Psoas muscle (tissue), 8 donors: ENCODE measurements around the gene CATSPERZ. TPM values are rescaled to one million over a fixed set of nuclear protein-coding genes. Genes with fewer than 3 reads are reported as not detected.

Experiments used
- ATAC-seq, 4 donors: fragments of 200-7000 bp; cut with Tn5 transposase; one replicate each; pipeline ENCODE4 v1.9.1; 2020; ENCODE audit warnings: moderate library complexity in 3 of 4, mild to moderate bottlenecking in 2 of 4
- DNase-seq, 2 donors: peaks; one replicate each; pipeline ENCODE4 v3.0.0-alpha.2; 2020
- H3K27ac ChIP-seq: fragments of 200-600 bp; one replicate; pipeline ENCODE4 v1.8.0; 2022
- H3K27me3 ChIP-seq, 3 donors: fragments of 200-600 bp in 1 of 3; one replicate each; pipeline versions ENCODE4 v1.6.1 to v1.8.0; 2013 to 2022; ENCODE audit warnings: low read length in 2 of 3, mild to moderate bottlenecking in 2 of 3, moderate library complexity in 1 of 3; ENCODE audit not compliant: insufficient read depth in 3 of 3
- H3K36me3 ChIP-seq, 2 donors: fragments of 200-600 bp in 1 of 2; one replicate each; pipeline versions ENCODE4 v1.6.1 to v1.8.0; 2013 to 2022; ENCODE audit warnings: low read depth in 1 of 2, mild to moderate bottlenecking in 1 of 2, moderate library complexity in 1 of 2; ENCODE audit not compliant: insufficient read depth in 1 of 2
- H3K4me1 ChIP-seq: fragments of 200-600 bp; one replicate; pipeline ENCODE4 v1.8.0; 2022
- H3K4me3 ChIP-seq: fragments of 200-600 bp; one replicate; pipeline ENCODE4 v1.8.0; 2022; ENCODE audit warnings: mild to moderate bottlenecking
- H3K9me3 ChIP-seq: fragments of 200-600 bp; one replicate; pipeline ENCODE4 v1.8.0; 2022
- CTCF ChIP-seq: fragments of 200-600 bp; IDR thresholded peaks from one replicate; pipeline ENCODE4 v1.8.0; 2022; ENCODE audit warnings: antibody characterized with exemption
- WGBS, 3 donors: extraction: QIAGEN DNeasy Blood & Tissue Kit; methylation state at CpG; one replicate each; pipeline versions ENCODE4 v1.1.6 to v1.1.7; 2013; 5-methylcytosine and 5-hydroxymethylcytosine counted together
- intact Hi-C, 2 donors: fragments of 100-400 bp; cut with DNase I; formaldehyde crosslinking; loops; one replicate each; pipeline versions ENCODE4 v1.11.0 to v1.14.2; 2022
- polyA plus RNA-seq, 3 donors: library from polyadenylated mRNA; stranded (reverse); fragments of 200-250 nt; gene quantifications; one replicate each; pipeline ENCODE4 v1.2.3, GENCODE V29; 2013
- total RNA-seq, 4 donors: library from RNA; stranded (reverse); fragmentation: NEBNext Ultra II Directional in 2 of 4; extraction: Animal tissue kit (Norgen Biotek cat#: 25700) in 2 of 4; gene quantifications; one replicate each; pipeline versions ENCODE4 v1.2.1 to v1.2.4, GENCODE V29; 2021 to 2023
- donor health status: healthy with polysubstance abuse.
- donor health status: DM: no; HTN: no; CAD: no; lungs with moderate emphysema.
- donor health status: Bipolar disorder and iron deficiency.
- donor health status: healthy.
- donor health status: DM: yes; HTN: yes; CAD: no.
- donor health status: DM: no; HTN: no; CAD: no.
- donor health status: DM: no; HTN: no; CAD: no.
- donor health status: DM: yes; HTN: yes; CAD: no.

CATSPERZ gene
- total and polyA plus RNA-seq, 7 donors: 0.05 TPM; not detected in 6

GRCh38 chr11:64255135-64256128, 44.7 kb upstream of the CATSPERZ start:
- no peaks in the 10 kb centered on the region for H3K27me3 ChIP-seq
- H3K36me3 ChIP-seq: peaks cover 0 to 57% of the 10 kb centered on the region in 2 donors
- no peaks in the 10 kb centered on the region for H3K9me3 ChIP-seq
- intact Hi-C loops: no loop called here
- 90 to 93% (median 92%) methylated on average over 35 of the region's 35 CpGs for WGBS, 3 donors
- DNase-seq: no peak
- no peak for ATAC-seq
- no peak overlapping the region for H3K4me3 ChIP-seq
- no peak for TF ChIP-seq CTCF
- H3K4me1 ChIP-seq: peaks cover 29% of the 10 kb centered on the region
- no peak overlapping the region for H3K27ac ChIP-seq

DNA sequence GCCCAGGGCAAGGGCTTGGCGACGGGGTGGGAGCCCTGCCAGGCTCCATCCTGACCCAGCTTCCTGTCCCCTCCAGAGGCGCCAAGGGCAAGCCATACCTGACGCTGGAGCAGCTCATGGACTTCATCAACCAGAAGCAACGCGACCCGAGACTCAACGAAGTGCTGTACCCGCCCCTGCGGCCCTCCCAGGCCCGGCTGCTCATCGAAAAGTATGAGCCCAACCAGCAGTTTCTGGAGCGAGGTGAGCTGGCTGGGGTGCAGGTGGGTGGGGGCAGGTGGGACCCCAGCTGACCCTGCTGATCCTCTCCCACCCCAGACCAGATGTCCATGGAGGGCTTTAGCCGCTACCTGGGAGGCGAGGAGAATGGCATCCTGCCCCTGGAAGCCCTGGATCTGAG, 43.9 kb upstream of the CATSPERZ start:
- intact Hi-C loops: no loop called here
- peaks cover 0 to 62% of the 10 kb centered on the region in 2 donors for H3K36me3 ChIP-seq

DNA sequence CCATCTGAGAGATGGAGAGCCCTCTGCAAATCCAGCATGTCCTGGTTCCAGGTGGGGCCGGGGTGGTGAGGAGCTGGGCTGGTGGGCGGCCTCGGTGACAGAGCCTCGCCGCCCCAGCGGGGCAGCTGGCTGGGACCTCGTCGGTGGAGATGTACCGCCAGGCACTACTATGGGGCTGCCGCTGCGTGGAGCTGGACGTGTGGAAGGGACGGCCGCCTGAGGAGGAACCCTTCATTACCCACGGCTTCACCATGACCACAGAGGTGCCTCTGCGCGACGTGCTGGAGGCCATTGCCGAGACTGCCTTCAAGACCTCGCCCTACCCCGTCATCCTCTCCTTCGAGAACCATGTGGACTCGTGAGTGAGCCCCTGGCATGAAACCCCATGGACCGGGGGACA, 41.8 kb upstream of the CATSPERZ start:
- DNase-seq (peak in 1 of 2 donors; percentile 52), ATAC-seq (no peak)
- WGBS, 3 donors: 87 to 90% (median 90%) methylated on average over 21 to 24 of the region's 24 CpGs
- peaks cover 0 to 80% of the 10 kb centered on the region in 2 donors for H3K36me3 ChIP-seq
- intact Hi-C loops: no loop called here
- no peaks in the 10 kb centered on the region for H3K9me3 ChIP-seq
- no peaks in the 10 kb centered on the region for H3K27me3 ChIP-seq
- H3K27ac ChIP-seq: no peak overlapping the region
- H3K4me1 ChIP-seq: peaks cover 9% of the 10 kb centered on the region
- H3K4me3 ChIP-seq: no peak overlapping the region
- no peak for TF ChIP-seq CTCF

More for the DNA sequence above, 43.9 kb upstream of the CATSPERZ start:
- peaks cover 24% of the 10 kb centered on the region for H3K4me1 ChIP-seq
- no peak overlapping the region for H3K4me3 ChIP-seq
- H3K9me3 ChIP-seq: no peaks in the 10 kb centered on the region
- 84 to 88% (median 86%) methylated on average over 15 of the region's 15 CpGs for WGBS, 3 donors
- DNase-seq: no peak
- H3K27ac ChIP-seq: no peak overlapping the region
- H3K27me3 ChIP-seq: no peaks in the 10 kb centered on the region
- no peak for ATAC-seq
- no peak for TF ChIP-seq CTCF

DNA sequence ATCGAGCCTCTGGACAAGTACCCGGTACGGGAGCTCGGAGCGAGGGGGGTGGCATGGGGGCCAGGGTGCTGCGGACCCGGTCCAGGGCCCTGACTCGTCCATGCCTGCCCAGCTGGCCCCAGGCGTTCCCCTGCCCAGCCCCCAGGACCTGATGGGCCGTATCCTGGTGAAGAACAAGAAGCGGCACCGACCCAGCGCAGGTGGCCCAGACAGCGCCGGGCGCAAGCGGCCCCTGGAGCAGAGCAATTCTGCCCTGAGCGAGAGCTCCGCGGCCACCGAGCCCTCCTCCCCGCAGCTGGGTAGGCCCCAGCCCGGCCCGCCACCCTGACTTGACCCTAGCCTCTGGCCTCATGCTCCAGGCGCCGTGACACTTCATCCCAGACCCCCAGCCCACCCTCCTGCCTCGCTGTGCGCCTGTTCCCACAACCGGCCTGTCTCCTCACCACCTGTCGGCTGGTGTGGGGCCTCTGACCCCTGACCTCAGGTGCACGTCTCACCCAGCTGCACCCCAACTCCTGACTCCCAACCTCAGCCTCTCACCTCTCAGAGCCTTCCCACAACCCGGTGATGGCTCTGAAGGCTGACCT, 41.1 kb upstream of the CATSPERZ start:
- H3K27ac ChIP-seq: no peak overlapping the region
- H3K27me3 ChIP-seq: no peaks in the 10 kb centered on the region
- H3K4me1 ChIP-seq: peaks cover 2% of the 10 kb centered on the region
- ATAC-seq (no peak), DNase-seq (peak in 1 of 2 donors; percentile 55)
- no peaks in the 10 kb centered on the region for H3K9me3 ChIP-seq
- H3K4me3 ChIP-seq: no peak overlapping the region
- peaks cover 0 to 84% of the 10 kb centered on the region in 2 donors for H3K36me3 ChIP-seq
- TF ChIP-seq CTCF: no peak
- intact Hi-C loops: no loop called here
- WGBS, 3 donors: 91 to 94% (median 91%) methylated on average over 22 to 32 of the region's 32 CpGs
